Measurements from ENCODE around the gene ANKRD63.

- TF ChIP-seq TAF1 (IDR thresholded peaks at IDR 0.05; ENCODE audit: borderline replicate concordance, insufficient read depth, low read length) (no peak), REST (IDR thresholded peaks at IDR 0.05; ENCODE audit: insufficient read depth in 1 of 2, low read depth in 2 of 2, low read length in 2 of 2) (no peak), POLR2AphosphoS5 (IDR thresholded peaks at IDR 0.05; ENCODE audit: low read depth, low read length) (no peak), FOXP2 (optimal IDR thresholded peaks at IDR 0.05; ENCODE audit: borderline replicate concordance, extremely low read depth, extremely low read length, insufficient read depth) (peak; percentile 31)
These were observed 556 bp downstream of the ANKRD63 start for GRCh38 chr15:40282147-40282868.

All from PFSK-1 (cell line).